ENCODE data around the gene TLE6. TPM values are rescaled to one million over a fixed set of nuclear protein-coding genes. Genes with fewer than 3 reads are reported as not detected.

Gene TLE6
- polyA plus RNA-seq, 1 experiment = 0.26 TPM

GRCh38 chr19:3024509-3024869 is 47.1 kb downstream of the TLE6 start:
- ChIA-PET POLR2A (interaction anchor here (0.7 kb wide), 1 partner anchor 11 kb away, joined by 8 read pairs; no protein-coding TSS in a partner anchor), CTCF (interaction anchor here (1.0 to 1.1 kb wide), 2 partner anchors 11 to 62 kb away, joined by 3 read pairs; no protein-coding TSS in a partner anchor)
- DNase-seq (ENCODE audit: low read depth) = no peak
- H3K27me3 ChIP-seq (ENCODE audit: control insufficient read depth, insufficient read depth, low read length) = peaks cover 24% of the 10 kb centered on the region
- no peaks in the 10 kb centered on the region for H3K36me3 ChIP-seq (ENCODE audit: control insufficient read depth, insufficient read depth, low read length)
- no peak overlapping the region for H3K4me3 ChIP-seq (ENCODE audit: low read depth, low read length)
- TF ChIP-seq CTCF (IDR thresholded peaks at IDR 0.05; ENCODE audit: insufficient read depth, low read depth, low read length) = no peak

- no peak for TF ChIP-seq CTCF (IDR thresholded peaks at IDR 0.05; ENCODE audit: insufficient read depth, low read depth, low read length)
- Histone ChIP-seq H3K4me3 (ENCODE audit: low read depth, low read length) (no peak overlapping the region), H3K36me3 (ENCODE audit: control insufficient read depth, insufficient read depth, low read length) (no peaks in the 10 kb centered on the region), H3K27me3 (ENCODE audit: control insufficient read depth, insufficient read depth, low read length) (peaks cover 27% of the 10 kb centered on the region)
- DNase-seq (ENCODE audit: low read depth) = no peak
- ChIA-PET CTCF (interaction anchor here (0.9 to 1.0 kb wide), 2 partner anchors 11 to 63 kb away, joined by 3 read pairs; no protein-coding TSS in a partner anchor), POLR2A (no interaction called here)
These were observed 47.6 kb downstream of the TLE6 start for GRCh38 chr19:3024870-3025548.

- no peak for DNase-seq (ENCODE audit: low read depth)
- Histone ChIP-seq H3K4me3 (ENCODE audit: low read depth, low read length) (no peak overlapping the region), H3K27me3 (ENCODE audit: control insufficient read depth, insufficient read depth, low read length) (peaks cover 31% of the 10 kb centered on the region), H3K36me3 (ENCODE audit: control insufficient read depth, insufficient read depth, low read length) (no peaks in the 10 kb centered on the region)
- no peak for TF ChIP-seq CTCF (IDR thresholded peaks at IDR 0.05; ENCODE audit: insufficient read depth, low read depth, low read length)
- POLR2A ChIA-PET = no interaction called here
- CTCF ChIA-PET = interaction anchor here (0.9 to 1.0 kb wide), 2 partner anchors 11 to 63 kb away, joined by 3 read pairs; no protein-coding TSS in a partner anchor
These were observed 48.2 kb downstream of the TLE6 start for GRCh38 chr19:3025549-3025886.

- ChIA-PET POLR2A (no interaction called here), CTCF (no interaction called here)
- TF ChIP-seq CTCF (IDR thresholded peaks at IDR 0.05; ENCODE audit: insufficient read depth, low read depth, low read length) = no peak
- no peak overlapping the region for H3K4me3 ChIP-seq (ENCODE audit: low read depth, low read length)
- no peaks in the 10 kb centered on the region for H3K36me3 ChIP-seq (ENCODE audit: control insufficient read depth, insufficient read depth, low read length)
- no peak for DNase-seq (ENCODE audit: low read depth)
- peaks cover 41% of the 10 kb centered on the region for H3K27me3 ChIP-seq (ENCODE audit: control insufficient read depth, insufficient read depth, low read length)
These were observed 49.4 kb downstream of the TLE6 start for GRCh38 chr19:3026768-3027167.

- Histone ChIP-seq H3K36me3 (ENCODE audit: control insufficient read depth, insufficient read depth, low read length) (no peaks in the 10 kb centered on the region), H3K27me3 (ENCODE audit: control insufficient read depth, insufficient read depth, low read length) (peaks cover 41% of the 10 kb centered on the region), H3K4me3 (ENCODE audit: low read depth, low read length) (no peak overlapping the region)
- POLR2A ChIA-PET = no interaction called here
- DNase-seq (ENCODE audit: low read depth) = no peak
- TF ChIP-seq CTCF (IDR thresholded peaks at IDR 0.05; ENCODE audit: insufficient read depth, low read depth, low read length) = no peak
- CTCF ChIA-PET = interaction anchor here (0.8 kb wide), 1 partner anchor 14 kb away, joined by 3 read pairs; no protein-coding TSS in a partner anchor
These were observed 49.9 kb downstream of the TLE6 start for GRCh38 chr19:3027292-3027691.
